Right forelimb (tissue), 1 donor: ENCODE measurements around the gene P3H1.
A peak's percentile ranks its signal among the peaks of the same experiment; 100 is the strongest.
"Not testable (repeated sequence)": the region's sequence is repeated elsewhere in the genome, so short reads cannot be mapped to it uniquely, and the experiment has no call there.

ENCODE experiments used
- DNase-seq: peaks from one replicate; pipeline ENCODE4 v3.0.0-alpha.2; 2018

Gene P3H1, protein sequence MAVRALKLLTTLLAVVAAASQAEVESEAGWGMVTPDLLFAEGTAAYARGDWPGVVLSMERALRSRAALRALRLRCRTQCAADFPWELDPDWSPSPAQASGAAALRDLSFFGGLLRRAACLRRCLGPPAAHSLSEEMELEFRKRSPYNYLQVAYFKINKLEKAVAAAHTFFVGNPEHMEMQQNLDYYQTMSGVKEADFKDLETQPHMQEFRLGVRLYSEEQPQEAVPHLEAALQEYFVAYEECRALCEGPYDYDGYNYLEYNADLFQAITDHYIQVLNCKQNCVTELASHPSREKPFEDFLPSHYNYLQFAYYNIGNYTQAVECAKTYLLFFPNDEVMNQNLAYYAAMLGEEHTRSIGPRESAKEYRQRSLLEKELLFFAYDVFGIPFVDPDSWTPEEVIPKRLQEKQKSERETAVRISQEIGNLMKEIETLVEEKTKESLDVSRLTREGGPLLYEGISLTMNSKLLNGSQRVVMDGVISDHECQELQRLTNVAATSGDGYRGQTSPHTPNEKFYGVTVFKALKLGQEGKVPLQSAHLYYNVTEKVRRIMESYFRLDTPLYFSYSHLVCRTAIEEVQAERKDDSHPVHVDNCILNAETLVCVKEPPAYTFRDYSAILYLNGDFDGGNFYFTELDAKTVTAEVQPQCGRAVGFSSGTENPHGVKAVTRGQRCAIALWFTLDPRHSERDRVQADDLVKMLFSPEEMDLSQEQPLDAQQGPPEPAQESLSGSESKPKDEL

GRCh38 chr1:42766741-42767509, at the start of gene P3H1, which contains the start of gene C1orf50:
P3H1 (minus strand) TSS chr1:42767028; CDS start chr1:42766971, 57 bp downstream.
C1orf50 (plus strand) TSS chr1:42767249; CDS start chr1:42767312, 63 bp downstream.
- peak; percentile 100 for DNase-seq

GRCh38 chr1:42815941-42816584, 49.2 kb upstream of the P3H1 start:
- peak; percentile 48 for DNase-seq

- not testable (repeated sequence) for DNase-seq
Measured at GRCh38 chr1:42814815-42815214, 48.0 kb upstream of the P3H1 start.

- no peak for DNase-seq
Measured at GRCh38 chr1:42807056-42807668, 40.3 kb upstream of the P3H1 start.

GRCh38 chr1:42806593-42806992, 39.8 kb upstream of the P3H1 start:
- DNase-seq, result no peak

DNA sequence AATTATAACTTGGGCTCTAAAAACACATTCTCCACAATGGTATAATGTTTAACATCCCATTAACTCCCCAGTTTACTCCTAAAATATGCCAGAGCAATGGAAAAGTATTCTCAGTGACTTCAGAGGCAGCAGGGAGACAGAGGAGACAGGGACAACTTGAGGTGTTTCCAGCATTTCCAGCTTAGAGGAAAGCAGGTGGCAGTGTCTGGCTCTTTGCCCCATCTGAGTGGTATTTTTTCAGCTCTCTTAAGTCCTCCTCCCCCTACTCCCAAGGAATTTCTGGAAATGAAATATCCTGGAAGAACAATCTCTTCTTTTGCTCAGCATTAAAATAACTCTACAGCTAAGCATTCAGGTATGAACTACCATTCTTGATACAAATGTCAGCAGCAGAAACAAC, 39.3 kb upstream of the P3H1 start:
- DNase-seq, result no peak

DNA sequence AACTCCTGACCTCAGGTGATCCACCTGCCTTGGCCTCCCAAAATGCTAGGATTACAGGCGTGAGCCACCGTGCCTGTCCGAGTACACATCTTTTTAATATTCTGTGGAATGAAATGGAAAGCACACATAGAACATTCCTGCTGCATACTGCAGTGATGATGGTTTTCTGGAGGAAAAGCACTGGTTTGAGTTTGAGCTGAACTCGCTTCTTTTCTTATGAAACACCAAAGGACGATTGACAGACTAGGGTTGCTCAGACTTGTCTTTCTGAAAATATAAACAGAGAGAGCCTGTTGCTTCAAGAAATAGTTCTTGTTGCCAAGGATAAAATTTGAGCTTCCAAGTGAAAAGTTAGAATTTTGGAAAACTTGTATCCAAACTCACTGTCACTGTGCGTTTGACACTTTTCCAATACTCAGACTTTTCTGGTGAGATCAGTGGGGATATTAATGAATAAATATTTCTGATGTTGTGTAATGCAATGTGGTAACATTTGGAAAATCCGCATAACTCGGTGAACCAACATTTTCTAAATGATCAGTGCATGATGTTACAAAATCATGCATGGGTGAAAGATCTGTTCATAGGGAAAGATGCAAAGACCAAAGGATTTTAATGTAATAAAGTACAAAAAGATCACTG, 35.1 kb upstream of the P3H1 start:
- no peak for DNase-seq

DNA sequence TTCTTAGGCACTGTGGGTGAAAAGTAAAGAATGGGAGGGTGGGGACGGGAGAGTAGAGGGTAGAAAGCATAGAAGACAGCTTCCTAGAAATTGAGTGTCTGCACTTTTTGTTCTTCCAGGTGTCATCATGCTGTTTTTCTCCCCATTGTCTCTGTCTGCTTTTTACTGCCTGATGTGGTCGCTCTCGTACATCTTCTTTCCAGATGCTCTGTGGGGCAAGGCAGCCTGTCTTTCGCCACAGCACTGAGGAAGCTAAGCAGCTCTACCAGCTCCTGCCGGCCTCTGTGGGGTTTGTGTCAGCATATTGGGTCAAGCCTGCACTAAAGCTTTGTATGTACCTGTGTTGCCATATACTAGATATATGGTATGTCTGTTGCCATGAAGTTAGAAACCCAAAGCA, 31.2 kb upstream of the P3H1 start:
- DNase-seq, result no peak

GRCh38 chr1:42797414-42797813, 30.6 kb upstream of the P3H1 start:
- no peak for DNase-seq

GRCh38 chr1:42793824-42794223, 27.0 kb upstream of the P3H1 start:
- no peak for DNase-seq

DNA sequence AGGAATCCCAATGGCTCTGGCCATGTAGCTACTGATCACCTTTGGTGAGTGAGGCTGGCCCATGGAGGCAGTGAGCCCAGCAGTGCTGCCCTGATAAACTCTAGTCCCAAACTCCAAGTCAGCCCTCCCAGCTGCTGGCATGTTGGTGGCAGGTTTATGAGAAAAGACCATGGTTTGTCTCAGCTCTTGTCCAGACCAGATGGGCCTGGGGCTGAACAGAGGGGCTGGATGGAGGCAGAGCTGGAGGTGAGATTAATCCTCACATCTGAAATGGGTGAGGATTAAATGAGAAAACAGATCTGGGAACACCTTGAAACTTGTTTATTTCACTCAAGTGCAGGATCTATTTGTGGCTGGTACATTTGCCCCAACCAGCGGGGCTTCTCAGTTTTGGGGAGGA, 21.2 kb upstream of the P3H1 start:
- no peak for DNase-seq

- no peak for DNase-seq
Measured at GRCh38 chr1:42786097-42786496, 19.3 kb upstream of the P3H1 start.

- peak; percentile 61 for DNase-seq
Measured at GRCh38 chr1:42784946-42785693, 18.3 kb upstream of the P3H1 start, which contains the start of gene TMEM269. TMEM269 (plus strand) TSS chr1:42784991; CDS start chr1:42789894, 4,903 bp downstream.

DNA sequence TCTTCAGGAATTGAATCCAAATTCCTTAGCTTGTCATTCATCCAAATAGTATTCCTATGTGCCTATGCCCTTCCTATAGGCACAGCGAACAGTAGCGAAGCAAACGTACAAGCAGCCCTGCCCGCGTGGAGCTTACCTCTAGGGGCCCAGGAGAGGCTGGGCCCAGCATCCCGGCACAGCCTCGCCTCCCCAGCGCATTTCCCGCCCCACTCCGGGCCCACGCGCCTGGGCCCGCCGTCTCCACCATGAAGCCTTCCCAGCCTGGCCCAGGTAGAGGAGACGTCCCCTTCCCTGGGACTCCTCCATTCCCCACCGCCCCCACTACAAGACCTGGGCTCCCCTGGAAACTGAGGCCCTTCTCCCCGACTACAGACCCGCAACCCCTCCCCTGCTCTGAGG, 17.7 kb upstream of the P3H1 start:
- no peak for DNase-seq

DNA sequence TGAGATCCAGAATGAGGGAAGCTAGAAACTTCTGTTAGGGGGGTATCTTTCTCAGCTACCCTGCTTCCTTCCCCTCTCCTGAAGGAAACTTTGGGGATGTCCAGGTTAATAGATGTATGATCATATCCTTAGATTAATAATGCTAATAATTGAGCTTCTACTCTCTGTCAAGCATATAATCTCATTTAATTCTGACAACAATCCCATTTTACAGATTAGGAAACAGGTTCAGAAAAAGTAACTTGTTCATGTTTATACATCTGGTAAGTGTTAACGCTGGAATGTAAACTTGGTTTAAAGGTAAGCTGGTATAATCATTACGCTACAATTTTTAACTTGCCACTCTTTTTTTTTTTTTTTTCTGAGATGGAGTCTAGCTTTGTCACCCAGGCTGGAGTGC, 16.3 kb upstream of the P3H1 start:
- no peak for DNase-seq

- DNase-seq, result no peak
Measured at GRCh38 chr1:42780176-42780575, 13.3 kb upstream of the P3H1 start.

GRCh38 chr1:42779725-42780124, 12.9 kb upstream of the P3H1 start:
- DNase-seq, result no peak

- no peak for DNase-seq
Measured at GRCh38 chr1:42777852-42778251, 11.0 kb upstream of the P3H1 start.

- no peak for DNase-seq
Measured at GRCh38 chr1:42776502-42776901, 9.7 kb upstream of the P3H1 start.

GRCh38 chr1:42774928-42775526, 8.2 kb upstream of the P3H1 start:
- DNase-seq, result no peak

DNA sequence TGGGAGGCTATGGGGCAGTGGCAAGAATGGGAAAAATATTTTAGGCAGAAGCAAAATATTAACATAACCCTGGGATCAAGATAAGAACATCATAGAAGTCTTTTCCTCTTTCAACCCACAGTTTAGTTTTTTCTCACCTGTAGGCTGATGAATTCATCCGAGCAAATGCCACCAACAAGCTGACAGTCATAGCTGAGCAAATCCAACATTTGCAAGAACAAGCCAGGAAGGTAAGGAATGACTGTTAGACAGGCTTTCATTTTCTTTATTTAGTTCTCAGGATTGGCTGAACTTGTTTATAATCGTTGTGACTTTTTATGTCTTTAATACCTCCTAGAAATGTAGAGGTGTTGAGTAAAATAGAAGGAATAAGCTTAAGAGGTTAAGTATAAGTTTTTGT, 6.6 kb upstream of the P3H1 start:
- no peak for DNase-seq
